Measurements from ENCODE around the gene LYZL6. TPM values are rescaled to one million over a fixed set of nuclear protein-coding genes. Genes with fewer than 3 reads are reported as not detected.

The LYZL6 gene
- total and polyA plus RNA-seq, 12 donors, result not detected

DNA sequence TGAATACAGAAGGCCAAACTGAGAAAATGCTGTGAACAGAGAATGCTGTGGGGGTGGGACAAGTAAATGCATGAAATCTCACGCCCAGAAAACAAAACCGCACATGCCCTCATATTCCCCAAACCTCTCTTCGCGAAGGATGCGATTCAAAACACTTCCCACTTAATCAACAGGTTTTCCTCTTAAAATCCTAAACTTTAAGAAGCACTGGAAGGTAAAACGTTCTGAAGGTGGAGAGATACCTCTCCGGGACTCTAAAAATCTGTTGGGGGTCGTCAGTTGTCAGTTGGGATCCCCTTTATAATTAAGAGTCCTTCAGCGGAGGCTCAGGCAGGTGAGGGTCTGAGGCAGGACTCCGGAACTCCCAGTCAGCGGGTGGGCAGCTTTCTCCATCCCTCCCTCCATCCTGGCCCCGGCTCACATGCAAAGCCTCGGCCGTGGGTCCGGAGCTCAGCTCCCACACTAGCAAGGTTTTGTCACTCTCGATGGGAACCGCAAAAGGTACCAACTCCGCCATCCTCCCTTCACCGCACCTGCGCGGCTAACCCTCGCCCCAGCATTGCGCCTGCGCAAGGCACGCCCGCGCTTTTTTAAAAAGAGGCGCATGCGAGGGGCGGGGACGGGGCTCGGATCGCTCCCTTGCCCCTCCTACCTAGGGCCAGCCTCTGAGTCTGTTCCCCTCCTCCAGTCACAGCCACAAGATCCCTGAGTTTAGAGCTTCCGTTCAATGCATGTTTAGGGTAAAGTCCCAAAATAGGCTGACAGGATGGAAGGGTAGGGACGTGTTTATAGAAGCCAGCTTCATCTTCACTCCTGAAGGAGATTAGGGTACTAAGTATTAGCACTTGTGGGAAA lies 13.1 kb downstream of the LYZL6 start, which contains the start of gene RDM1:
Gene RDM1, minus strand, starts transcription at position 563 of the 855 bp plus-strand sequence. Its CDS starts 46 bp downstream, at position 517.
- ATAC-seq (peak; percentile 57 to 94 (median 85)), DNase-seq (peak; percentile 49 to 65)
- Histone ChIP-seq H3K9me3 (no peaks in the 10 kb centered on the region), H3K27me3 (peaks cover 0 to 22% (median 6%) of the 10 kb centered on the region in 7 donors), H3K36me3 (no peaks in the 10 kb centered on the region), H3K4me3 (peak within 1 kb of the TSS in 9 of 10 donors; percentile 12 to 53 (median 42)), H3K27ac (no peak within 1 kb of the TSS), H3K4me1 (peaks cover 0 to 33% (median 12%) of the 10 kb centered on the region in 9 donors)
- intact Hi-C loops (cut with DNase I), result loop anchor here in 1 of 10 donors (10.0 kb wide), 1 partner anchor 54 kb away; the partner anchor contains the start of genes CCL14 and CCL16
- no peak for TF ChIP-seq CTCF (IDR thresholded peaks at IDR 0.05)
- 2 to 4% methylated on average over 35 of the region's 35 CpGs for WGBS, 2 donors

- intact Hi-C loops (cut with DNase I), result no loop called here
- Histone ChIP-seq H3K4me3 (no peak overlapping the region), H3K27me3 (peaks cover 0 to 26% (median 12%) of the 10 kb centered on the region in 7 donors), H3K9me3 (no peaks in the 10 kb centered on the region), H3K36me3 (no peaks in the 10 kb centered on the region), H3K4me1 (peaks cover 0 to 31% (median 12%) of the 10 kb centered on the region in 9 donors), H3K27ac (no peak overlapping the region)
- DNase-seq, result no peak
- TF ChIP-seq CTCF (IDR thresholded peaks at IDR 0.05), result no peak
- no peak for ATAC-seq
These were observed 15.8 kb downstream of the LYZL6 start for GRCh38 chr17:35927714-35928113.

DNA sequence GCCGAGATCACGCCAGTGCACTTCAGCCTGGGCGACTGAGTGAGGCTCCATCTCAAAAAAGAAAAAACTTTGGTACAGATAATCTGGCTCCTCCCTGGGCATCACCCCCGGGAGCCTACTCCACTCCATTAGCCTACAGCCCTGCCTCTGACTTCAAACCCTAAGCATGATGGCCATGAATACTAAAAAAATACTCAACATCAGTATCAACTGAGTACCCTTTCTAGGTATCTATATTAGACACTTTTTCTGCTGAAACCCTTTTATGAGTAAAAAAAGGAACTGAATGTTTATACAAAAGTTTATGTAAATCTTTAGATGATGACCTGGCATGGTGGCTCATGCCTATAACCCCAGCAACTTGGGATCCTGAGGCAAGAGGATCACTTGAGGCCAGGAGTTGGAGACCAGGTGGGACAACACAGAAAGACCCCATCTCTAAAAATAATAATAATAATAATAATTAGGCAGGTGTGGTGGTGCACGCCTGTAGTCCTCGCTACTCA lies 19.9 kb downstream of the LYZL6 start:
- no peak for ATAC-seq
- no peak for DNase-seq
- peaks cover 0 to 17% (median 4%) of the 10 kb centered on the region in 7 donors for H3K27me3 ChIP-seq
- H3K9me3 ChIP-seq, result no peaks in the 10 kb centered on the region
- peaks cover 0 to 3% (median 0%) of the 10 kb centered on the region in 9 donors for H3K4me1 ChIP-seq
- intact Hi-C loops (cut with DNase I), result no loop called here
- WGBS, 2 donors, result 95 to 96% methylated on average over 6 of the region's 6 CpGs
- TF ChIP-seq CTCF (IDR thresholded peaks at IDR 0.05), result no peak
- no peak overlapping the region for H3K27ac ChIP-seq
- no peak overlapping the region for H3K4me3 ChIP-seq
- H3K36me3 ChIP-seq, result no peaks in the 10 kb centered on the region

GRCh38 chr17:35920229-35920628 lies 23.3 kb downstream of the LYZL6 start:
- Histone ChIP-seq H3K27me3 (peaks cover 0 to 11% (median 0%) of the 10 kb centered on the region in 7 donors), H3K4me3 (no peak overlapping the region), H3K27ac (no peak overlapping the region), H3K4me1 (peaks cover 0 to 8% (median 0%) of the 10 kb centered on the region in 9 donors), H3K36me3 (no peaks in the 10 kb centered on the region), H3K9me3 (no peaks in the 10 kb centered on the region)
- DNase-seq (no peak), ATAC-seq (no peak)
- 98% methylated on average over 1 of the region's 1 CpG for WGBS, 2 donors
- TF ChIP-seq CTCF (IDR thresholded peaks at IDR 0.05), result no peak
- intact Hi-C loops (cut with DNase I), result no loop called here

Measured in heart right ventricle (tissue), 16 donors.